ENCODE data around the gene ROPN1. TPM values are rescaled to one million over a fixed set of nuclear protein-coding genes. Genes with fewer than 3 reads are reported as not detected.

Gene ROPN1
- total and polyA plus RNA-seq, 10 of the 15 experiments (the other 5 are each of a cell fraction or from before 2014, with no cell fraction given): not detected

DNA sequence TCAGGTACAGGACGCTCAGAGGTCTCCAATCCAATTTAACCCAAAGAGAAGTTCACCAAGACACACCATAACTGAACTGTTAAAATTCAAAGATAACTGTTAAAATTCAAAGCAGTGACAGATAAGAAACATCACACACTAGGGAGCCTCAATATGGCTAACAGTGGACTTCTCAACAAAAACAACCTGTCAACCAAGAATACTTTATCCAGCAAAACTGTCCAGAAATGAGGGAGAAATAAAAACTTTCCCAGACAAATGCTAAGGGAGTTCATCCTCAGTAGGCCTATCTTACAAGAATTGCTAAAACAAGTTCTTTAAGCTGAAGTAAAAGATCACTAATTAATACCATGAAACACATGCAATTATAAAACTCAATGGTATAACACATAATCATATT lies 71.5 kb downstream of the ROPN1 start:
- Histone ChIP-seq H4K20me1 (ENCODE audit: control insufficient read depth, insufficient read depth) (no peaks in the 10 kb centered on the region), H3K9ac (ENCODE audit: control insufficient read depth, insufficient read depth, low read length) (no peak overlapping the region), H3K36me3 (ENCODE audit: control insufficient read depth in 2 of 2, insufficient read depth in 2 of 2, low read length in 1 of 2) (peaks cover 0 to 7% of the 10 kb centered on the region in 2 experiments; a peak in 3 of 4 replicates), H2AFZ (ENCODE audit: control insufficient read depth, low read depth, low read length) (no peak overlapping the region), H3K4me2 (ENCODE audit: control insufficient read depth, insufficient read depth) (no peak overlapping the region), H3K4me1 (ENCODE audit: control insufficient read depth, insufficient read depth, low read length) (no peaks in the 10 kb centered on the region), H3K79me2 (ENCODE audit: control insufficient read depth, insufficient read depth, low read length) (no peaks in the 10 kb centered on the region), H3K27me3 (replicated peaks in 1 of 2; ENCODE audit: control insufficient read depth in 2 of 2, insufficient read depth in 2 of 2, low read length in 1 of 2) (no peaks in the 10 kb centered on the region), H3K9me3 (replicated peaks; ENCODE audit: control insufficient read depth, insufficient read depth, low read length) (peaks cover 5% of the 10 kb centered on the region), H3K27ac (ENCODE audit: control insufficient read depth, insufficient read depth) (no peak overlapping the region), H3K4me3 (no peak overlapping the region)
- RAD21 ChIA-PET (ENCODE audit: unreplicated experiment): no interaction called here
- ATAC-seq: no peak
- TF ChIP-seq CBX5 (IDR thresholded peaks at IDR 0.05; ENCODE audit: low read depth) (peak; percentile 62; the same call in 1 of the 2 replicates), EP300 (IDR thresholded peaks at IDR 0.05; ENCODE audit: borderline replicate concordance in 1 of 2, control insufficient read depth in 1 of 2, low read depth in 2 of 2, low read length in 2 of 2) (no peak), SMC3 (IDR thresholded peaks at IDR 0.05; ENCODE audit: borderline replicate concordance, low read length) (no peak)
- WGBS (ENCODE audit: insufficient coverage, insufficient replicate concordance, low lambda C conversion rate, missing lambda C conversion rate): 85% methylated on average over 1 of the region's 1 CpG
- no peak for FAIRE-seq
- SMC1A ChIA-PET (ENCODE audit: uncharacterized antibody, unreplicated experiment): no interaction called here
- POLR2A ChIA-PET: no interaction called here
- no TSS peak for BruUV-seq (replicated peaks)
- in situ Hi-C loops (cut with MboI): no loop called here
- DNase-seq (ENCODE audit: low read depth, low spot score): no peak
- CTCF ChIA-PET: no interaction called here
- intact Hi-C loops (cut with micrococcal nuclease; ENCODE audit: unreplicated experiment): no loop called here

DNA sequence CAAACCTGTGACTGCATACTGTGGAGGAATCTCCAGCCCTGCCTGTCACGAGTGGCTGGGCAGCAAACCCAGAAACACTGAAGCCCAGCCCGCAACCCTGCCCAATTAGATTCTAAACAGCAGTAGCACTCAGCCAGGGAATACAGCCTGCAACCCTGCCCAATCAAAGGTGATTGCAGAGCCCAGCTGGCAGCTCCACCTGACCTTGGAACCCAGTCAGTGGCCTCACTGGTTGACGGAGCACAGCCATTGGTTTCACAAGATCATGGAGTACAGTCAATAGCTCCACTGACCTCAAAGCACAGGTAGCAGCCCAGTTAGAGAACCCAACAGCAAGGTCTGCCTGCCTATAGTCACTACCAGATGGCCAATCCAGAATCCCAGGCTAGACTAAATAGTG lies 72.6 kb downstream of the ROPN1 start:
- in situ Hi-C loops (cut with MboI) (no loop called here), intact Hi-C loops (cut with micrococcal nuclease; ENCODE audit: unreplicated experiment) (no loop called here)
- peaks cover 0 to 7% of the 10 kb centered on the region in 2 experiments; a peak in 2 of 4 replicates for H3K36me3 ChIP-seq (ENCODE audit: control insufficient read depth in 2 of 2, insufficient read depth in 2 of 2, low read length in 1 of 2)
- H3K4me3 ChIP-seq: no peak overlapping the region
- SMC1A ChIA-PET (ENCODE audit: uncharacterized antibody, unreplicated experiment): no interaction called here
- no peak overlapping the region for H2AFZ ChIP-seq (ENCODE audit: control insufficient read depth, low read depth, low read length)
- no peaks in the 10 kb centered on the region for H3K4me1 ChIP-seq (ENCODE audit: control insufficient read depth, insufficient read depth, low read length)
- ATAC-seq (no peak), FAIRE-seq (no peak), DNase-seq (ENCODE audit: low read depth, low spot score) (no peak)
- CTCF ChIA-PET: no interaction called here
- no peaks in the 10 kb centered on the region for H4K20me1 ChIP-seq (ENCODE audit: control insufficient read depth, insufficient read depth)
- BruUV-seq (replicated peaks): no TSS peak
- POLR2A ChIA-PET: no interaction called here
- H3K79me2 ChIP-seq (ENCODE audit: control insufficient read depth, insufficient read depth, low read length): no peaks in the 10 kb centered on the region
- peaks cover 5% of the 10 kb centered on the region for H3K9me3 ChIP-seq (replicated peaks; ENCODE audit: control insufficient read depth, insufficient read depth, low read length)
- no peak overlapping the region for H3K9ac ChIP-seq (ENCODE audit: control insufficient read depth, insufficient read depth, low read length)
- H3K27me3 ChIP-seq (replicated peaks in 1 of 2; ENCODE audit: control insufficient read depth in 2 of 2, insufficient read depth in 2 of 2, low read length in 1 of 2): no peaks in the 10 kb centered on the region
- no peak overlapping the region for H3K27ac ChIP-seq (ENCODE audit: control insufficient read depth, insufficient read depth)
- RAD21 ChIA-PET (ENCODE audit: unreplicated experiment): no interaction called here
- no peak overlapping the region for H3K4me2 ChIP-seq (ENCODE audit: control insufficient read depth, insufficient read depth)
- TF ChIP-seq MYB (IDR thresholded peaks at IDR 0.05; ENCODE audit: borderline replicate concordance, low read depth, low read length): no peak
- no peak for TF ChIP-seq ZSCAN29 (IDR thresholded peaks at IDR 0.05)
- TF ChIP-seq PML (IDR thresholded peaks at IDR 0.05; ENCODE audit: low read length): no peak
- WGBS (ENCODE audit: insufficient coverage, insufficient replicate concordance, low lambda C conversion rate, missing lambda C conversion rate): 97% methylated on average over 3 of the region's 3 CpGs

Other genes with a start within 250 kb of the ROPN1 start
- 0.11 and 0.34 TPM in 2 replicates for gene MYLK, start 107.8 kb downstream of the ROPN1 start, total RNA-seq (2014; rRNA removed)
- gene MYLK, start 107.8 kb downstream of the ROPN1 start, total RNA-seq (2014; rRNA removed; fragmentation: Illumina TruSeq; extraction: Trizol): 0.04 and 0.23 TPM in 2 replicates
- gene MYLK, start 107.8 kb downstream of the ROPN1 start, total RNA-seq (2021): 0.90 and 1.6 TPM in 2 replicates
- not detected in 2 replicates for gene MYLK, start 107.8 kb downstream of the ROPN1 start, polyA plus RNA-seq (2011; rRNA removed)
- gene MYLK, start 107.8 kb downstream of the ROPN1 start, polyA plus RNA-seq (2014; fragmentation: Illumina TruSeq; extraction: Trizol): 0.72 TPM in 1 of 2 replicates, not detected in the other
- under 1 TPM; 0.40 to 0.42 TPM for gene MYLK, start 107.8 kb downstream of the ROPN1 start, polyA plus RNA-seq (2014; fragmentation: Nextera tagmentation; extraction: Ambion mirVana)
- gene MYLK, start 107.8 kb downstream of the ROPN1 start, polyA plus RNA-seq (2014; rRNA removed): 0.04 and 0.22 TPM in 2 replicates
- under 1 TPM; 0.43 to 0.77 TPM for gene MYLK, start 107.8 kb downstream of the ROPN1 start, polyA plus RNA-seq (2016; fragmentation: Nextera tagmentation; extraction: Ambion mirVana)
- gene CCDC14, start 30.9 kb downstream of the ROPN1 start, total RNA-seq (2014; rRNA removed): 44.7 and 48.9 TPM in 2 replicates
- gene CCDC14, start 30.9 kb downstream of the ROPN1 start, total RNA-seq (2014; rRNA removed; fragmentation: Illumina TruSeq; extraction: Trizol): 51.9 and 55.8 TPM in 2 replicates
- gene CCDC14, start 30.9 kb downstream of the ROPN1 start, total RNA-seq (2021): 37.1 and 39.9 TPM in 2 replicates
- gene CCDC14, start 30.9 kb downstream of the ROPN1 start, polyA plus RNA-seq (2011; rRNA removed): 77.9 and 104 TPM in 2 replicates
- gene CCDC14, start 30.9 kb downstream of the ROPN1 start, polyA plus RNA-seq (2014; fragmentation: Illumina TruSeq; extraction: Trizol): 64.6 and 84.1 TPM in 2 replicates
- 10 to 100 TPM; 16.6 to 19.5 TPM for gene CCDC14, start 30.9 kb downstream of the ROPN1 start, polyA plus RNA-seq (2014; fragmentation: Nextera tagmentation; extraction: Ambion mirVana)
- 46.6 and 53.4 TPM in 2 replicates for gene CCDC14, start 30.9 kb downstream of the ROPN1 start, polyA plus RNA-seq (2014; rRNA removed)
- 10 to 100 TPM; 15.9 to 22.7 TPM for gene CCDC14, start 30.9 kb downstream of the ROPN1 start, polyA plus RNA-seq (2016; fragmentation: Nextera tagmentation; extraction: Ambion mirVana)
- 0.22 and 0.23 TPM in 2 replicates for gene KALRN, start 41.2 kb upstream of the ROPN1 start, total RNA-seq (2014; rRNA removed)
- 0.27 and 0.32 TPM in 2 replicates for gene KALRN, start 41.2 kb upstream of the ROPN1 start, total RNA-seq (2014; rRNA removed; fragmentation: Illumina TruSeq; extraction: Trizol)
- gene KALRN, start 41.2 kb upstream of the ROPN1 start, total RNA-seq (2021): 0.26 and 0.27 TPM in 2 replicates
- 1.3 and 3.4 TPM in 2 replicates for gene KALRN, start 41.2 kb upstream of the ROPN1 start, polyA plus RNA-seq (2011; rRNA removed)
- 0.15 and 0.87 TPM in 2 replicates for gene KALRN, start 41.2 kb upstream of the ROPN1 start, polyA plus RNA-seq (2014; fragmentation: Illumina TruSeq; extraction: Trizol)
- under 1 TPM; 0.02 to 0.03 TPM for gene KALRN, start 41.2 kb upstream of the ROPN1 start, polyA plus RNA-seq (2014; fragmentation: Nextera tagmentation; extraction: Ambion mirVana)
- 0.13 and 0.17 TPM in 2 replicates for gene KALRN, start 41.2 kb upstream of the ROPN1 start, polyA plus RNA-seq (2014; rRNA removed)
- under 1 TPM in 1 of 2 experiments, not detected in 1; 0.25 TPM for gene KALRN, start 41.2 kb upstream of the ROPN1 start, polyA plus RNA-seq (2016; fragmentation: Nextera tagmentation; extraction: Ambion mirVana)